H9 (cell line): ENCODE measurements around the gene VIPR2. TPM values are rescaled to one million over a fixed set of nuclear protein-coding genes. Genes with fewer than 3 reads are reported as not detected.
"Not testable (repeated sequence)": the region's sequence is repeated elsewhere in the genome, so short reads cannot be mapped to it uniquely, and the experiment has no call there.

Experiments
- DNase-seq: peaks from one replicate; pipeline ENCODE4 v3.0.0-alpha.2; 2017
- H2AFZ ChIP-seq: one replicate; pipeline ENCODE4 v1.6.1; 2013; ENCODE audit warnings: mild to moderate bottlenecking, low read length, control low read depth, moderate library complexity
- H2AK5ac ChIP-seq: 2 replicates; pipeline ENCODE4 v1.6.1; 2013; ENCODE audit warnings: low read length, control low read depth, mixed read lengths; ENCODE audit not compliant: insufficient read length
- H2BK120ac ChIP-seq: one replicate; pipeline ENCODE4 v1.6.1; 2013; ENCODE audit warnings: low read depth, mild to moderate bottlenecking, low read length, control low read depth, inconsistent platforms; ENCODE audit not compliant: poor library complexity, severe bottlenecking
- H2BK12ac ChIP-seq: 2 replicates; pipeline ENCODE4 v1.6.1; 2013; ENCODE audit warnings: low read length, control low read depth, mixed read lengths, low read depth; ENCODE audit not compliant: insufficient read length
- H2BK15ac ChIP-seq: 2 replicates; pipeline ENCODE4 v1.6.1; 2013; ENCODE audit warnings: low read depth, low read length, control low read depth
- H2BK20ac ChIP-seq: one replicate; pipeline ENCODE4 v1.6.1; 2013; ENCODE audit warnings: low read depth, mild to moderate bottlenecking, low read length, control low read depth, inconsistent platforms; ENCODE audit not compliant: poor library complexity, severe bottlenecking
- H2BK5ac ChIP-seq: 2 replicates; pipeline ENCODE4 v1.6.1; 2013; ENCODE audit warnings: low read length, control low read depth, mixed read lengths; ENCODE audit not compliant: insufficient read length
- H3K14ac ChIP-seq: 2 replicates; pipeline ENCODE4 v1.6.1; 2013; ENCODE audit warnings: low read length, control low read depth; ENCODE audit not compliant: insufficient read depth
- H3K18ac ChIP-seq: 2 replicates; pipeline ENCODE4 v1.6.1; 2013; ENCODE audit warnings: low read depth, mild to moderate bottlenecking, mixed read lengths, low read length, control low read depth; ENCODE audit not compliant: insufficient read length
- H3K23ac ChIP-seq: 2 replicates; pipeline ENCODE4 v1.6.1; 2013; ENCODE audit warnings: low read length, control low read depth, mixed read lengths, low read depth; ENCODE audit not compliant: insufficient read length
- H3K23me2 ChIP-seq: 2 replicates; pipeline ENCODE4 v1.6.1; 2013; ENCODE audit warnings: low read depth, mild to moderate bottlenecking, mixed read lengths, low read length, control low read depth; ENCODE audit not compliant: insufficient read length, poor library complexity, severe bottlenecking
- H3K27ac ChIP-seq: 2 replicates; pipeline ENCODE4 v1.5.1; 2013; ENCODE audit warnings: low read length, control low read depth, mixed read lengths, low read depth; ENCODE audit not compliant: insufficient read length
- H3K27me3 ChIP-seq: 2 replicates; pipeline ENCODE4 v1.6.1; 2013; ENCODE audit warnings: low read length, control low read depth, inconsistent platforms; ENCODE audit not compliant: insufficient read depth
- H3K4ac ChIP-seq: 2 replicates; pipeline ENCODE4 v1.6.1; 2013; ENCODE audit warnings: low read depth, mild to moderate bottlenecking, control low read depth, inconsistent platforms, low read length, moderate library complexity
- H3K4me1 ChIP-seq: 2 replicates; pipeline ENCODE4 v1.6.1; 2013; ENCODE audit warnings: low read length, control low read depth, inconsistent platforms; ENCODE audit not compliant: insufficient read depth
- H3K4me2 ChIP-seq: 2 replicates; pipeline ENCODE4 v1.6.1; 2013; ENCODE audit warnings: low read length, control low read depth, mixed read lengths; ENCODE audit not compliant: insufficient read length, insufficient read depth
- H3K56ac ChIP-seq: 2 replicates; pipeline ENCODE4 v1.6.1; 2013; ENCODE audit warnings: low read depth, mild to moderate bottlenecking, mixed read lengths, low read length, control low read depth; ENCODE audit not compliant: insufficient read length
- H3K79me1 ChIP-seq: 2 replicates; pipeline ENCODE4 v1.6.1; 2013; ENCODE audit warnings: low read depth, mild to moderate bottlenecking, moderate library complexity, low read length, control low read depth, inconsistent platforms; ENCODE audit not compliant: insufficient read depth, poor library complexity, severe bottlenecking
- H3K79me2 ChIP-seq: 2 replicates; pipeline ENCODE4 v1.6.1; 2013; ENCODE audit warnings: low read length, control low read depth, inconsistent platforms; ENCODE audit not compliant: insufficient read depth
- H3K9ac ChIP-seq: 2 replicates; pipeline ENCODE4 v1.6.1; 2013; ENCODE audit warnings: low read length, control low read depth, mixed read lengths; ENCODE audit not compliant: insufficient read length; ENCODE audit errors: extremely low read depth
- H3K9me3 ChIP-seq: one replicate; pipeline ENCODE4 v1.6.1; 2013; ENCODE audit warnings: low read depth, low read length, inconsistent platforms; ENCODE audit not compliant: control insufficient read depth
- H3T11ph ChIP-seq: one replicate; pipeline ENCODE4 v1.6.1; 2013; ENCODE audit warnings: mild to moderate bottlenecking, low read length, control low read depth, inconsistent platforms
- H4K20me1 ChIP-seq: one replicate; pipeline ENCODE4 v1.6.1; 2013; ENCODE audit not compliant: control insufficient read depth, insufficient read length, insufficient read depth
- H4K5ac ChIP-seq: 2 replicates; pipeline ENCODE4 v1.6.1; 2013; ENCODE audit warnings: low read depth, mild to moderate bottlenecking, mixed read lengths, low read length, control low read depth; ENCODE audit not compliant: insufficient read length
- H4K8ac ChIP-seq: replicated peaks from 2 replicates; pipeline ENCODE4 v1.6.1; 2013; ENCODE audit warnings: low read length, control low read depth, mixed read lengths, low read depth; ENCODE audit not compliant: insufficient read length
- H4K91ac ChIP-seq: 2 replicates; pipeline ENCODE4 v1.6.1; 2013; ENCODE audit warnings: low read depth, mild to moderate bottlenecking, moderate library complexity, mixed read lengths, low read length, control low read depth; ENCODE audit not compliant: insufficient read length
- H3K27ac Mint-ChIP-seq, 3 experiments: 2 replicates in 2 of 3; 3 replicates in 1 of 3; pipeline ENCODE4 v1.8.0; 2020 to 2021; ENCODE audit warnings: mixed read lengths in 3 of 3, mild to moderate bottlenecking in 1 of 3, moderate library complexity in 1 of 3
- H3K27me3 Mint-ChIP-seq: 2 replicates; pipeline ENCODE4 v1.8.0; 2021; ENCODE audit warnings: low read depth, mild to moderate bottlenecking, moderate library complexity, mixed read lengths
- H3K36me3 Mint-ChIP-seq, 3 experiments: 2 replicates in 2 of 3; 3 replicates in 1 of 3; pipeline ENCODE4 v1.8.0; 2020 to 2021; ENCODE audit warnings: low read depth in 3 of 3, mixed read lengths in 3 of 3; ENCODE audit not compliant: insufficient read depth in 1 of 3
- H3K4me1 Mint-ChIP-seq, 2 experiments: 2 replicates each; pipeline ENCODE4 v1.8.0; 2020; ENCODE audit warnings: mixed read lengths in 2 of 2
- H3K4me3 Mint-ChIP-seq, 2 experiments: 2 replicates in 1 of 2; 3 replicates in 1 of 2; pipeline ENCODE4 v1.8.0; 2020 to 2021; ENCODE audit warnings: mild to moderate bottlenecking in 2 of 2, mixed read lengths in 2 of 2, moderate library complexity in 1 of 2
- H3K9me3 Mint-ChIP-seq, 2 experiments: 2 replicates in 1 of 2; 3 replicates in 1 of 2; pipeline ENCODE4 v1.8.0; 2020; ENCODE audit warnings: mild to moderate bottlenecking in 2 of 2, mixed read lengths in 2 of 2, moderate library complexity in 1 of 2
- CTCF ChIP-seq: fragments of 200-600 bp; sonication (generic); conservative IDR thresholded peaks from 3 replicates; pipeline ENCODE4 v1.8.0; 2021; ENCODE audit warnings: antibody characterized with exemption, mild to moderate bottlenecking
- WGBS: extraction: QIAGEN DNeasy Blood & Tissue Kit; methylation state at CpG from one replicate; pipeline ENCODE4 v1.1.7; 2013; ENCODE audit warnings: missing lambda C conversion rate, low lambda C conversion rate, mixed read lengths; ENCODE audit not compliant: insufficient read length; ENCODE audit errors: extremely low coverage; 5-methylcytosine and 5-hydroxymethylcytosine counted together
- total RNA-seq: library from RNA; stranded (reverse); gene quantifications from 2 replicates; pipeline ENCODE4 v1.2.1, GENCODE V29; 2021

VIPR2 gene
- total RNA-seq, 1 experiment from 2014 or later = 1.6 TPM

- H4K5ac ChIP-seq = no peak overlapping the region
- H2BK12ac ChIP-seq = no peak overlapping the region
- no peak overlapping the region for H2BK120ac ChIP-seq
- no peak overlapping the region for H2BK15ac ChIP-seq
- no peak overlapping the region for H3K27ac Mint-ChIP-seq
- WGBS = no CpG with 5 or more reads among the region's 8 CpGs
- H4K91ac ChIP-seq = no peak overlapping the region
- no peak overlapping the region for H3K56ac ChIP-seq
- peaks cover 2 to 25% (median 24%) of the 10 kb centered on the region in 3 experiments; a peak in 5 of 7 replicates for H3K36me3 Mint-ChIP-seq
- H3K14ac ChIP-seq = no peak overlapping the region
- H4K20me1 ChIP-seq = no peaks in the 10 kb centered on the region
- H3K79me1 ChIP-seq = no peaks in the 10 kb centered on the region
- TF ChIP-seq CTCF = no peak
- no peak overlapping the region for H3K4me3 Mint-ChIP-seq
- H3K9ac ChIP-seq = no peak overlapping the region
- H3K27me3 ChIP-seq = no peaks in the 10 kb centered on the region; the same call in 1 of the 2 replicates
- H3T11ph ChIP-seq = no peak overlapping the region
- H3K4me2 ChIP-seq = no peak overlapping the region
- no peak overlapping the region for H3K18ac ChIP-seq
- no peak for DNase-seq
- no peaks in the 10 kb centered on the region for H3K79me2 ChIP-seq
- no peak overlapping the region for H4K8ac ChIP-seq
- peaks cover 7 to 12% of the 10 kb centered on the region in 2 experiments for H3K9me3 Mint-ChIP-seq
- no peak overlapping the region for H2AFZ ChIP-seq
- no peak overlapping the region for H2AK5ac ChIP-seq
- peaks cover 21 to 46% of the 10 kb centered on the region in 2 experiments for H3K4me1 Mint-ChIP-seq
- H2BK20ac ChIP-seq = no peak overlapping the region
- H3K23me2 ChIP-seq = no peaks in the 10 kb centered on the region
- peaks cover 8% of the 10 kb centered on the region for H3K27me3 Mint-ChIP-seq
- no peak overlapping the region for H3K23ac ChIP-seq
- H3K9me3 ChIP-seq = no peaks in the 10 kb centered on the region
- H3K27ac ChIP-seq = no peak overlapping the region
- no peak overlapping the region for H2BK5ac ChIP-seq
- H3K4ac ChIP-seq = no peak overlapping the region
- H3K4me1 ChIP-seq = peaks cover 4% of the 10 kb centered on the region
Observed at GRCh38 chr7:159136013-159136412, 8.7 kb downstream of the VIPR2 start.

DNA sequence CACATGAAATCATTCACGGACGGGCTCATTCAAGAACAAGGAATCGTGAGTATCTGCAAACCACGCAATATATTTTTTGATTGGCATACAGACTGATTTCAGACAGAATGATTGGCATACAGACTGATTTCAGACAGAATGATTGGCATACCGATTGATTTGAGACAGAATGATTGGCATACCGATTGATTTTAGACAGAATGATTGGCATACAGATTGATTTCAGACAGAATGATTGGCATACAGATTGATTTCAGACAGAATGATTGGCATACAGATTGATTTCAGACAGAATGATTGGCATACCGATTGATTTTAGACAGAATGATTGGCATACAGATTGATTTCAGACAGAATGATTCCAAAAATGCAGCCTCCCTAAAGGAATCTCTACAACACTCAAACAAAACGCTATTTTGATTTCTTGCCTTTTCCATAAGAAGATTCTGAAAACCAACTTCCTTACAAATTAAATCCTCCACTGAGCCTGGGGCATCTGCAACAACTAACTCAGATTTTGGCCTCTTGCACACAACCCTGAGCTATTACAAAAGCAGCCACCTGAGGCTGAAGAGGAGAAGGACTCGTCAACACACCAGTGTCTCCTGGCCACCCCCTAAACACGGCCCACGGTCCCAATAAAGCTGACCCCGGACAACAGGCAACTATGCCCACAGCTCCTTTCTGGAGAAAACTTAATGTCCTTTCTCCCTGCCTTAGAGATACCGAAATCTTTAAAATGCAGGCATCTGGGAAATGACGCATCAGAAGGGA lies 11.8 kb downstream of the VIPR2 start:
- H2BK20ac ChIP-seq, H3K23me2 ChIP-seq, H3K9me3 Mint-ChIP-seq, H3T11ph ChIP-seq, H3K4me3 Mint-ChIP-seq, H4K5ac ChIP-seq, H3K9ac ChIP-seq, H3K79me1 ChIP-seq, H3K27me3 Mint-ChIP-seq, H3K27me3 ChIP-seq, H2BK5ac ChIP-seq, H4K91ac ChIP-seq, H3K4me2 ChIP-seq, H3K18ac ChIP-seq, H3K4me1 ChIP-seq, H3K27ac Mint-ChIP-seq, H2BK15ac ChIP-seq, H3K4ac ChIP-seq, H2AK5ac ChIP-seq, H2BK120ac ChIP-seq, H2BK12ac ChIP-seq, H3K9me3 ChIP-seq, H3K36me3 Mint-ChIP-seq, H3K14ac ChIP-seq, H4K8ac ChIP-seq, H4K20me1 ChIP-seq, H3K79me2 ChIP-seq, H2AFZ ChIP-seq, H3K23ac ChIP-seq, H3K56ac ChIP-seq, H3K27ac ChIP-seq: not testable (repeated sequence)
- WGBS = no CpG with 5 or more reads among the region's 14 CpGs
- peaks cover 12 to 35% of the 10 kb centered on the region in 2 experiments for H3K4me1 Mint-ChIP-seq
- DNase-seq = peak; percentile 15
